H9 (cell line): Measurements from ENCODE around the gene RERE. TPM values are rescaled to one million over a fixed set of nuclear protein-coding genes. Genes with fewer than 3 reads are reported as not detected.

Source experiments
- DNase-seq: peaks from one replicate; pipeline ENCODE4 v3.0.0-alpha.2; 2017
- H2AFZ ChIP-seq: one replicate; pipeline ENCODE4 v1.6.1; 2013; ENCODE audit warnings: mild to moderate bottlenecking, low read length, control low read depth, moderate library complexity
- H2AK5ac ChIP-seq: 2 replicates; pipeline ENCODE4 v1.6.1; 2013; ENCODE audit warnings: low read length, control low read depth, mixed read lengths; ENCODE audit not compliant: insufficient read length
- H2BK120ac ChIP-seq: one replicate; pipeline ENCODE4 v1.6.1; 2013; ENCODE audit warnings: low read depth, mild to moderate bottlenecking, low read length, control low read depth, inconsistent platforms; ENCODE audit not compliant: poor library complexity, severe bottlenecking
- H2BK12ac ChIP-seq: 2 replicates; pipeline ENCODE4 v1.6.1; 2013; ENCODE audit warnings: low read length, control low read depth, mixed read lengths, low read depth; ENCODE audit not compliant: insufficient read length
- H2BK15ac ChIP-seq: 2 replicates; pipeline ENCODE4 v1.6.1; 2013; ENCODE audit warnings: low read depth, low read length, control low read depth
- H2BK20ac ChIP-seq: one replicate; pipeline ENCODE4 v1.6.1; 2013; ENCODE audit warnings: low read depth, mild to moderate bottlenecking, low read length, control low read depth, inconsistent platforms; ENCODE audit not compliant: poor library complexity, severe bottlenecking
- H2BK5ac ChIP-seq: 2 replicates; pipeline ENCODE4 v1.6.1; 2013; ENCODE audit warnings: low read length, control low read depth, mixed read lengths; ENCODE audit not compliant: insufficient read length
- H3K14ac ChIP-seq: 2 replicates; pipeline ENCODE4 v1.6.1; 2013; ENCODE audit warnings: low read length, control low read depth; ENCODE audit not compliant: insufficient read depth
- H3K18ac ChIP-seq: 2 replicates; pipeline ENCODE4 v1.6.1; 2013; ENCODE audit warnings: low read depth, mild to moderate bottlenecking, mixed read lengths, low read length, control low read depth; ENCODE audit not compliant: insufficient read length
- H3K23ac ChIP-seq: 2 replicates; pipeline ENCODE4 v1.6.1; 2013; ENCODE audit warnings: low read length, control low read depth, mixed read lengths, low read depth; ENCODE audit not compliant: insufficient read length
- H3K23me2 ChIP-seq: 2 replicates; pipeline ENCODE4 v1.6.1; 2013; ENCODE audit warnings: low read depth, mild to moderate bottlenecking, mixed read lengths, low read length, control low read depth; ENCODE audit not compliant: insufficient read length, poor library complexity, severe bottlenecking
- H3K27ac ChIP-seq: 2 replicates; pipeline ENCODE4 v1.5.1; 2013; ENCODE audit warnings: low read length, control low read depth, mixed read lengths, low read depth; ENCODE audit not compliant: insufficient read length
- H3K27me3 ChIP-seq: 2 replicates; pipeline ENCODE4 v1.6.1; 2013; ENCODE audit warnings: low read length, control low read depth, inconsistent platforms; ENCODE audit not compliant: insufficient read depth
- H3K4ac ChIP-seq: 2 replicates; pipeline ENCODE4 v1.6.1; 2013; ENCODE audit warnings: low read depth, mild to moderate bottlenecking, control low read depth, inconsistent platforms, low read length, moderate library complexity
- H3K4me1 ChIP-seq: 2 replicates; pipeline ENCODE4 v1.6.1; 2013; ENCODE audit warnings: low read length, control low read depth, inconsistent platforms; ENCODE audit not compliant: insufficient read depth
- H3K4me2 ChIP-seq: 2 replicates; pipeline ENCODE4 v1.6.1; 2013; ENCODE audit warnings: low read length, control low read depth, mixed read lengths; ENCODE audit not compliant: insufficient read length, insufficient read depth
- H3K56ac ChIP-seq: 2 replicates; pipeline ENCODE4 v1.6.1; 2013; ENCODE audit warnings: low read depth, mild to moderate bottlenecking, mixed read lengths, low read length, control low read depth; ENCODE audit not compliant: insufficient read length
- H3K79me1 ChIP-seq: 2 replicates; pipeline ENCODE4 v1.6.1; 2013; ENCODE audit warnings: low read depth, mild to moderate bottlenecking, moderate library complexity, low read length, control low read depth, inconsistent platforms; ENCODE audit not compliant: insufficient read depth, poor library complexity, severe bottlenecking
- H3K79me2 ChIP-seq: 2 replicates; pipeline ENCODE4 v1.6.1; 2013; ENCODE audit warnings: low read length, control low read depth, inconsistent platforms; ENCODE audit not compliant: insufficient read depth
- H3K9ac ChIP-seq: 2 replicates; pipeline ENCODE4 v1.6.1; 2013; ENCODE audit warnings: low read length, control low read depth, mixed read lengths; ENCODE audit not compliant: insufficient read length; ENCODE audit errors: extremely low read depth
- H3K9me3 ChIP-seq: one replicate; pipeline ENCODE4 v1.6.1; 2013; ENCODE audit warnings: low read depth, low read length, inconsistent platforms; ENCODE audit not compliant: control insufficient read depth
- H3T11ph ChIP-seq: one replicate; pipeline ENCODE4 v1.6.1; 2013; ENCODE audit warnings: mild to moderate bottlenecking, low read length, control low read depth, inconsistent platforms
- H4K20me1 ChIP-seq: one replicate; pipeline ENCODE4 v1.6.1; 2013; ENCODE audit not compliant: control insufficient read depth, insufficient read length, insufficient read depth
- H4K5ac ChIP-seq: 2 replicates; pipeline ENCODE4 v1.6.1; 2013; ENCODE audit warnings: low read depth, mild to moderate bottlenecking, mixed read lengths, low read length, control low read depth; ENCODE audit not compliant: insufficient read length
- H4K8ac ChIP-seq: replicated peaks from 2 replicates; pipeline ENCODE4 v1.6.1; 2013; ENCODE audit warnings: low read length, control low read depth, mixed read lengths, low read depth; ENCODE audit not compliant: insufficient read length
- H4K91ac ChIP-seq: 2 replicates; pipeline ENCODE4 v1.6.1; 2013; ENCODE audit warnings: low read depth, mild to moderate bottlenecking, moderate library complexity, mixed read lengths, low read length, control low read depth; ENCODE audit not compliant: insufficient read length
- H3K27ac Mint-ChIP-seq, 3 experiments: 2 replicates in 2 of 3; 3 replicates in 1 of 3; pipeline ENCODE4 v1.8.0; 2020 to 2021; ENCODE audit warnings: mixed read lengths in 3 of 3, mild to moderate bottlenecking in 1 of 3, moderate library complexity in 1 of 3
- H3K27me3 Mint-ChIP-seq: 2 replicates; pipeline ENCODE4 v1.8.0; 2021; ENCODE audit warnings: low read depth, mild to moderate bottlenecking, moderate library complexity, mixed read lengths
- H3K36me3 Mint-ChIP-seq, 3 experiments: 2 replicates in 2 of 3; 3 replicates in 1 of 3; pipeline ENCODE4 v1.8.0; 2020 to 2021; ENCODE audit warnings: low read depth in 3 of 3, mixed read lengths in 3 of 3; ENCODE audit not compliant: insufficient read depth in 1 of 3
- H3K4me1 Mint-ChIP-seq, 2 experiments: 2 replicates each; pipeline ENCODE4 v1.8.0; 2020; ENCODE audit warnings: mixed read lengths in 2 of 2
- H3K4me3 Mint-ChIP-seq, 2 experiments: 2 replicates in 1 of 2; 3 replicates in 1 of 2; pipeline ENCODE4 v1.8.0; 2020 to 2021; ENCODE audit warnings: mild to moderate bottlenecking in 2 of 2, mixed read lengths in 2 of 2, moderate library complexity in 1 of 2
- H3K9me3 Mint-ChIP-seq, 2 experiments: 2 replicates in 1 of 2; 3 replicates in 1 of 2; pipeline ENCODE4 v1.8.0; 2020; ENCODE audit warnings: mild to moderate bottlenecking in 2 of 2, mixed read lengths in 2 of 2, moderate library complexity in 1 of 2
- WGBS: extraction: QIAGEN DNeasy Blood & Tissue Kit; methylation state at CpG from one replicate; pipeline ENCODE4 v1.1.7; 2013; ENCODE audit warnings: missing lambda C conversion rate, low lambda C conversion rate, mixed read lengths; ENCODE audit not compliant: insufficient read length; ENCODE audit errors: extremely low coverage; 5-methylcytosine and 5-hydroxymethylcytosine counted together
- total RNA-seq: library from RNA; stranded (reverse); gene quantifications from 2 replicates; pipeline ENCODE4 v1.2.1, GENCODE V29; 2021
- TF ChIP-seq, protein P1 (sequence below): fragments of 200-600 bp; sonication (generic); conservative IDR thresholded peaks from 3 replicates; pipeline ENCODE4 v1.8.0; 2021; ENCODE audit warnings: antibody characterized with exemption, mild to moderate bottlenecking

Gene RERE
- total RNA-seq, 1 experiment from 2014 or later: 103 TPM

DNA sequence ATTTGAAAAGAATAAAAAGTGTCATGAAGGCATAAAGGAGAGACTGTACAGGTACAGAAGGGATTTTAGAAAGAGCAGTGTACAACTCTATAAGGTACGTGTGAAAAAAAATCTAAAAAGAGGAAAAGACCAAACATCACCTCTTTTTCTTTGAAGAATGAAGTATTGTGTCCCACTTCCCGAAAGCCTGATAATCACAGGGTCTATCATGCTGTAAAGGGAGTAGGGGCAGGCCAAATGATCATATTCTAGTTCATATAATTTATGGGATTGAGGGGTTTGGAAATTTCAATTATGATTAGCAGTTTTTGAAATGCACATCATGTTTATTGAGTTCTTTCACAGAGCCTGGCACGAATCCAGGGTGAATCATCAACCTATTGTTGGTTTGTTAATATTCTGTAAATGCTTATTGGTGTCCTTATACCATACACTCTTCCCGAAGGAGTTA is 910 bp upstream of the RERE start:
- Histone ChIP-seq H3K14ac (no peak overlapping the region), H3K23me2 (peaks cover 4% of the 10 kb centered on the region), H3K4me1 (peaks cover 12% of the 10 kb centered on the region), H3K79me1 (no peaks in the 10 kb centered on the region), H2BK12ac (no peak overlapping the region), H2BK5ac (no peak overlapping the region), H4K5ac (no peak overlapping the region), H3K23ac (no peak overlapping the region), H3K4me2 (peak overlapping the region; percentile 81), H3K9ac (peak overlapping the region; percentile 46), H3K4ac (no peak overlapping the region), H3T11ph (no peak overlapping the region), H2BK120ac (no peak overlapping the region), H3K79me2 (peaks cover 15% of the 10 kb centered on the region; the same call in 1 of the 2 replicates), H3K56ac (no peak overlapping the region), H4K91ac (no peak overlapping the region), H3K18ac (no peak overlapping the region), H4K20me1 (no peaks in the 10 kb centered on the region), H4K8ac (no peak overlapping the region), H2BK15ac (no peak overlapping the region), H2AFZ (no peak overlapping the region), H3K27me3 (no peaks in the 10 kb centered on the region), H3K9me3 (no peaks in the 10 kb centered on the region), H2BK20ac (no peak overlapping the region), H3K27ac (peak overlapping the region; percentile 51), H2AK5ac (no peak overlapping the region)
- H3K27me3 Mint-ChIP-seq: no peaks in the 10 kb centered on the region
- H3K4me3 Mint-ChIP-seq: peak overlapping the region; percentile 77 to 89
- no peaks in the 10 kb centered on the region for H3K36me3 Mint-ChIP-seq
- peak overlapping the region; percentile 75 to 99 (median 82); a peak in 6 of 7 replicates for H3K27ac Mint-ChIP-seq
- peaks cover 47 to 54% of the 10 kb centered on the region in 2 experiments for H3K4me1 Mint-ChIP-seq
- WGBS: no CpG with 5 or more reads among the region's 4 CpGs
- DNase-seq: no peak
- TF ChIP-seq, protein P1, sequence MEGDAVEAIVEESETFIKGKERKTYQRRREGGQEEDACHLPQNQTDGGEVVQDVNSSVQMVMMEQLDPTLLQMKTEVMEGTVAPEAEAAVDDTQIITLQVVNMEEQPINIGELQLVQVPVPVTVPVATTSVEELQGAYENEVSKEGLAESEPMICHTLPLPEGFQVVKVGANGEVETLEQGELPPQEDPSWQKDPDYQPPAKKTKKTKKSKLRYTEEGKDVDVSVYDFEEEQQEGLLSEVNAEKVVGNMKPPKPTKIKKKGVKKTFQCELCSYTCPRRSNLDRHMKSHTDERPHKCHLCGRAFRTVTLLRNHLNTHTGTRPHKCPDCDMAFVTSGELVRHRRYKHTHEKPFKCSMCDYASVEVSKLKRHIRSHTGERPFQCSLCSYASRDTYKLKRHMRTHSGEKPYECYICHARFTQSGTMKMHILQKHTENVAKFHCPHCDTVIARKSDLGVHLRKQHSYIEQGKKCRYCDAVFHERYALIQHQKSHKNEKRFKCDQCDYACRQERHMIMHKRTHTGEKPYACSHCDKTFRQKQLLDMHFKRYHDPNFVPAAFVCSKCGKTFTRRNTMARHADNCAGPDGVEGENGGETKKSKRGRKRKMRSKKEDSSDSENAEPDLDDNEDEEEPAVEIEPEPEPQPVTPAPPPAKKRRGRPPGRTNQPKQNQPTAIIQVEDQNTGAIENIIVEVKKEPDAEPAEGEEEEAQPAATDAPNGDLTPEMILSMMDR: no peak
- H3K9me3 Mint-ChIP-seq: no peaks in the 10 kb centered on the region; a peak in 1 of 5 replicates
